ENCODE measurements around the gene SRRM2. TPM values are rescaled to one million over a fixed set of nuclear protein-coding genes. Genes with fewer than 3 reads are reported as not detected.

SRRM2 gene
- polyA plus RNA-seq, 4 donors: 329 to 655 (median 496) TPM

GRCh38 chr16:2756288-2757015 is 4.0 kb downstream of the SRRM2 start:
- Histone ChIP-seq H3K4me1 (ENCODE audit: control insufficient read depth in 3 of 3, insufficient read depth in 2 of 3, low read depth in 1 of 3, low read length in 2 of 3) (peaks cover 5 to 20% (median 18%) of the 10 kb centered on the region in 3 donors), H3K27me3 (ENCODE audit: control insufficient read depth in 3 of 3, insufficient read depth in 3 of 3, low read length in 3 of 3) (no peaks in the 10 kb centered on the region), H3K36me3 (ENCODE audit: control insufficient read depth in 3 of 3, insufficient read depth in 2 of 3, low read depth in 1 of 3, low read length in 3 of 3) (peaks cover 24 to 41% (median 30%) of the 10 kb centered on the region in 3 donors), H3K27ac (ENCODE audit: low read depth in 1 of 3, low read length in 2 of 3) (no peak overlapping the region), H3K4me3 (ENCODE audit: low read depth in 1 of 3, low read length in 3 of 3) (no peak overlapping the region), H3K9me3 (ENCODE audit: control insufficient read depth in 2 of 2, insufficient read depth in 1 of 2, low read depth in 1 of 2, low read length in 1 of 2) (peaks cover 0 to 8% of the 10 kb centered on the region in 2 donors)
- FAIRE-seq: no peak
- WGBS, 3 donors: 86 to 91% (median 86%) methylated on average over 25 to 30 of the region's 30 CpGs
- no peak for DNase-seq

- no peaks in the 10 kb centered on the region for H3K27me3 ChIP-seq (ENCODE audit: control insufficient read depth in 3 of 3, insufficient read depth in 3 of 3, low read length in 3 of 3)
- peaks cover 31 to 50% (median 37%) of the 10 kb centered on the region in 3 donors for H3K36me3 ChIP-seq (ENCODE audit: control insufficient read depth in 3 of 3, insufficient read depth in 2 of 3, low read depth in 1 of 3, low read length in 3 of 3)
- DNase-seq (no peak), FAIRE-seq (no peak)
- peaks cover 5 to 18% (median 15%) of the 10 kb centered on the region in 3 donors for H3K4me1 ChIP-seq (ENCODE audit: control insufficient read depth in 3 of 3, insufficient read depth in 2 of 3, low read depth in 1 of 3, low read length in 2 of 3)
- H3K27ac ChIP-seq (ENCODE audit: low read depth in 1 of 3, low read length in 2 of 3): no peak overlapping the region
- H3K4me3 ChIP-seq (ENCODE audit: low read depth in 1 of 3, low read length in 3 of 3): no peak overlapping the region
- 80 to 90% (median 86%) methylated on average over 11 of the region's 11 CpGs for WGBS, 3 donors
- H3K9me3 ChIP-seq (ENCODE audit: control insufficient read depth in 2 of 2, insufficient read depth in 1 of 2, low read depth in 1 of 2, low read length in 1 of 2): peaks cover 0 to 10% of the 10 kb centered on the region in 2 donors
These were observed 4.9 kb downstream of the SRRM2 start for GRCh38 chr16:2757344-2757743.

- H3K27ac ChIP-seq (ENCODE audit: low read depth in 1 of 3, low read length in 2 of 3): no peak overlapping the region
- FAIRE-seq (no peak), DNase-seq (no peak)
- WGBS, 3 donors: 93 to 99% (median 98%) methylated on average over 10 of the region's 10 CpGs
- peaks cover 0 to 47% of the 10 kb centered on the region in 2 donors for H3K9me3 ChIP-seq (ENCODE audit: control insufficient read depth in 2 of 2, insufficient read depth in 1 of 2, low read depth in 1 of 2, low read length in 1 of 2)
- H3K4me1 ChIP-seq (ENCODE audit: control insufficient read depth in 3 of 3, insufficient read depth in 2 of 3, low read depth in 1 of 3, low read length in 2 of 3): no peaks in the 10 kb centered on the region
- peaks cover 53 to 81% (median 59%) of the 10 kb centered on the region in 3 donors for H3K36me3 ChIP-seq (ENCODE audit: control insufficient read depth in 3 of 3, insufficient read depth in 2 of 3, low read depth in 1 of 3, low read length in 3 of 3)
- H3K4me3 ChIP-seq (ENCODE audit: low read depth in 1 of 3, low read length in 3 of 3): no peak overlapping the region
- H3K27me3 ChIP-seq (ENCODE audit: control insufficient read depth in 3 of 3, insufficient read depth in 3 of 3, low read length in 3 of 3): no peaks in the 10 kb centered on the region
These were observed 9.0 kb downstream of the SRRM2 start for GRCh38 chr16:2761472-2761871.

- FAIRE-seq: no peak
- H3K36me3 ChIP-seq (ENCODE audit: control insufficient read depth in 3 of 3, insufficient read depth in 2 of 3, low read depth in 1 of 3, low read length in 3 of 3): peaks cover 53 to 86% (median 56%) of the 10 kb centered on the region in 3 donors
- H3K27me3 ChIP-seq (ENCODE audit: control insufficient read depth in 3 of 3, insufficient read depth in 3 of 3, low read length in 3 of 3): no peaks in the 10 kb centered on the region
- no peak overlapping the region for H3K27ac ChIP-seq (ENCODE audit: low read depth in 1 of 3, low read length in 2 of 3)
- H3K4me1 ChIP-seq (ENCODE audit: control insufficient read depth in 3 of 3, insufficient read depth in 2 of 3, low read depth in 1 of 3, low read length in 2 of 3): no peaks in the 10 kb centered on the region
- no peak overlapping the region for H3K4me3 ChIP-seq (ENCODE audit: low read depth in 1 of 3, low read length in 3 of 3)
- 98 to 99% (median 99%) methylated on average over 42 of the region's 42 CpGs for WGBS, 3 donors
- peaks cover 0 to 48% of the 10 kb centered on the region in 2 donors for H3K9me3 ChIP-seq (ENCODE audit: control insufficient read depth in 2 of 2, insufficient read depth in 1 of 2, low read depth in 1 of 2, low read length in 1 of 2)
- DNase-seq: no peak
These were observed 9.6 kb downstream of the SRRM2 start for GRCh38 chr16:2761886-2762583.

- Histone ChIP-seq H3K27me3 (ENCODE audit: control insufficient read depth in 3 of 3, insufficient read depth in 3 of 3, low read length in 3 of 3) (no peaks in the 10 kb centered on the region), H3K4me1 (ENCODE audit: control insufficient read depth in 3 of 3, insufficient read depth in 2 of 3, low read depth in 1 of 3, low read length in 2 of 3) (no peaks in the 10 kb centered on the region), H3K27ac (ENCODE audit: low read depth in 1 of 3, low read length in 2 of 3) (no peak overlapping the region), H3K9me3 (ENCODE audit: control insufficient read depth in 2 of 2, insufficient read depth in 1 of 2, low read depth in 1 of 2, low read length in 1 of 2) (peaks cover 0 to 48% of the 10 kb centered on the region in 2 donors), H3K36me3 (ENCODE audit: control insufficient read depth in 3 of 3, insufficient read depth in 2 of 3, low read depth in 1 of 3, low read length in 3 of 3) (peaks cover 51 to 86% (median 59%) of the 10 kb centered on the region in 3 donors), H3K4me3 (ENCODE audit: low read depth in 1 of 3, low read length in 3 of 3) (no peak overlapping the region)
- DNase-seq (no peak), FAIRE-seq (no peak)
- WGBS, 3 donors: 98 to 99% (median 98%) methylated on average over 13 of the region's 13 CpGs
These were observed 10.3 kb downstream of the SRRM2 start for GRCh38 chr16:2762711-2763110.

- 98 to 99% (median 98%) methylated on average over 6 of the region's 6 CpGs for WGBS, 3 donors
- DNase-seq (no peak), FAIRE-seq (no peak)
- Histone ChIP-seq H3K4me3 (ENCODE audit: low read depth in 1 of 3, low read length in 3 of 3) (no peak overlapping the region), H3K9me3 (ENCODE audit: control insufficient read depth in 2 of 2, insufficient read depth in 1 of 2, low read depth in 1 of 2, low read length in 1 of 2) (peaks cover 0 to 48% of the 10 kb centered on the region in 2 donors), H3K27ac (ENCODE audit: low read depth in 1 of 3, low read length in 2 of 3) (no peak overlapping the region), H3K36me3 (ENCODE audit: control insufficient read depth in 3 of 3, insufficient read depth in 2 of 3, low read depth in 1 of 3, low read length in 3 of 3) (peaks cover 54 to 86% (median 62%) of the 10 kb centered on the region in 3 donors), H3K27me3 (ENCODE audit: control insufficient read depth in 3 of 3, insufficient read depth in 3 of 3, low read length in 3 of 3) (no peaks in the 10 kb centered on the region), H3K4me1 (ENCODE audit: control insufficient read depth in 3 of 3, insufficient read depth in 2 of 3, low read depth in 1 of 3, low read length in 2 of 3) (no peaks in the 10 kb centered on the region)
These were observed 10.7 kb downstream of the SRRM2 start for GRCh38 chr16:2763173-2763572.

GRCh38 chr16:2764718-2765117 is 12.3 kb downstream of the SRRM2 start:
- Histone ChIP-seq H3K4me1 (ENCODE audit: control insufficient read depth in 3 of 3, insufficient read depth in 2 of 3, low read depth in 1 of 3, low read length in 2 of 3) (no peaks in the 10 kb centered on the region), H3K4me3 (ENCODE audit: low read depth in 1 of 3, low read length in 3 of 3) (no peak overlapping the region), H3K9me3 (ENCODE audit: control insufficient read depth in 2 of 2, insufficient read depth in 1 of 2, low read depth in 1 of 2, low read length in 1 of 2) (peaks cover 0 to 48% of the 10 kb centered on the region in 2 donors), H3K36me3 (ENCODE audit: control insufficient read depth in 3 of 3, insufficient read depth in 2 of 3, low read depth in 1 of 3, low read length in 3 of 3) (peaks cover 52 to 89% (median 55%) of the 10 kb centered on the region in 3 donors), H3K27ac (ENCODE audit: low read depth in 1 of 3, low read length in 2 of 3) (no peak overlapping the region), H3K27me3 (ENCODE audit: control insufficient read depth in 3 of 3, insufficient read depth in 3 of 3, low read length in 3 of 3) (no peaks in the 10 kb centered on the region)
- 97 to 99% (median 97%) methylated on average over 9 of the region's 9 CpGs for WGBS, 3 donors
- DNase-seq (no peak), FAIRE-seq (no peak)

- H3K36me3 ChIP-seq (ENCODE audit: control insufficient read depth in 3 of 3, insufficient read depth in 2 of 3, low read depth in 1 of 3, low read length in 3 of 3): peaks cover 52 to 92% (median 56%) of the 10 kb centered on the region in 3 donors
- DNase-seq (no peak), FAIRE-seq (no peak)
- peaks cover 0 to 48% of the 10 kb centered on the region in 2 donors for H3K9me3 ChIP-seq (ENCODE audit: control insufficient read depth in 2 of 2, insufficient read depth in 1 of 2, low read depth in 1 of 2, low read length in 1 of 2)
- no peak overlapping the region for H3K27ac ChIP-seq (ENCODE audit: low read depth in 1 of 3, low read length in 2 of 3)
- no peaks in the 10 kb centered on the region for H3K27me3 ChIP-seq (ENCODE audit: control insufficient read depth in 3 of 3, insufficient read depth in 3 of 3, low read length in 3 of 3)
- H3K4me3 ChIP-seq (ENCODE audit: low read depth in 1 of 3, low read length in 3 of 3): no peak overlapping the region
- 97 to 98% (median 98%) methylated on average over 72 to 73 of the region's 73 CpGs for WGBS, 3 donors
- no peaks in the 10 kb centered on the region for H3K4me1 ChIP-seq (ENCODE audit: control insufficient read depth in 3 of 3, insufficient read depth in 2 of 3, low read depth in 1 of 3, low read length in 2 of 3)
These were observed 13.3 kb downstream of the SRRM2 start for GRCh38 chr16:2765462-2766404.
